ENCODE measurements around the gene KRT26. TPM values are rescaled to one million over a fixed set of nuclear protein-coding genes. Genes with fewer than 3 reads are reported as not detected.

KRT26 gene
- total RNA-seq, 4 donors from 2014 or later: 9.2 TPM; not detected in 3

- 78 to 81% methylated on average over 3 of the region's 3 CpGs for WGBS, 2 donors
- intact Hi-C loops (cut with DNase I; ENCODE audit: low total_unique reads): no loop called here
Measured at GRCh38 chr17:40777971-40778370, 6.0 kb upstream of the KRT26 start.

GRCh38 chr17:40777459-40777858, 5.5 kb upstream of the KRT26 start:
- 76% methylated on average over 7 of the region's 7 CpGs for WGBS, 2 donors
- intact Hi-C loops (cut with DNase I; ENCODE audit: low total_unique reads): no loop called here
- no peak for DNase-seq (ENCODE audit: low spot score in 2 of 2)
- no peak for TF ChIP-seq POLR2A (IDR thresholded peaks at IDR 0.05)
- TF ChIP-seq CTCF (IDR thresholded peaks at IDR 0.05): no peak
- H3K4me3 ChIP-seq (ENCODE audit: low read depth, poor library complexity, severe bottlenecking): no peak overlapping the region

More at GRCh38 chr17:40777971-40778370, 6.0 kb upstream of the KRT26 start:
- DNase-seq (ENCODE audit: low spot score in 2 of 2): no peak
- TF ChIP-seq CTCF (IDR thresholded peaks at IDR 0.05) (no peak), POLR2A (IDR thresholded peaks at IDR 0.05) (no peak)
- no peak overlapping the region for H3K4me3 ChIP-seq (ENCODE audit: low read depth, poor library complexity, severe bottlenecking)

- WGBS, 2 donors: 74 to 77% methylated on average over 4 of the region's 4 CpGs
- intact Hi-C loops (cut with DNase I; ENCODE audit: low total_unique reads): no loop called here
- TF ChIP-seq POLR2A (IDR thresholded peaks at IDR 0.05) (no peak), CTCF (IDR thresholded peaks at IDR 0.05) (no peak)
- no peak for DNase-seq (ENCODE audit: low spot score in 2 of 2)
- no peak overlapping the region for H3K4me3 ChIP-seq (ENCODE audit: low read depth, poor library complexity, severe bottlenecking)
Measured at GRCh38 chr17:40775945-40776344, 3.9 kb upstream of the KRT26 start.

- no peak for TF ChIP-seq CTCF (IDR thresholded peaks at IDR 0.05)
- DNase-seq (ENCODE audit: low spot score in 2 of 2): no peak
- no peak overlapping the region for H3K4me3 ChIP-seq (ENCODE audit: low read depth, poor library complexity, severe bottlenecking)
- WGBS, 2 donors: 76 to 89% methylated on average over 2 of the region's 2 CpGs
- intact Hi-C loops (cut with DNase I; ENCODE audit: low total_unique reads): loop anchor here (10.0 kb wide), 1 partner anchor 469 kb away; the partner anchor contains the start of genes KRTAP9-3 and KRTAP9-8
Measured at GRCh38 chr17:40765657-40766056, 6.3 kb downstream of the KRT26 start.

- WGBS, 2 donors: 73 to 79% methylated on average over 1 of the region's 1 CpG
- TF ChIP-seq POLR2A (IDR thresholded peaks at IDR 0.05) (no peak), CTCF (IDR thresholded peaks at IDR 0.05) (no peak)
Measured at GRCh38 chr17:40763752-40764151, 8.2 kb downstream of the KRT26 start.

More at GRCh38 chr17:40763752-40764151, 8.2 kb downstream of the KRT26 start:
- intact Hi-C loops (cut with DNase I; ENCODE audit: low total_unique reads): loop anchor here (10.0 kb wide), 1 partner anchor 471 kb away; the partner anchor contains the start of genes KRTAP9-3 and KRTAP9-8
- no peak for DNase-seq (ENCODE audit: low spot score in 2 of 2)
- no peak overlapping the region for H3K4me3 ChIP-seq (ENCODE audit: low read depth, poor library complexity, severe bottlenecking)

All from lower leg skin (tissue), 4 donors.